GM21737 (cell line): ENCODE data around the gene MTG2.

ENCODE experiments used
- ATAC-seq: cut with Tn5 transposase; IDR thresholded peaks from one replicate; pipeline ENCODE4 v1.9.1; 2021; ENCODE audit warnings: mild to moderate bottlenecking, moderate library complexity; ENCODE audit not compliant: unreplicated experiment

The MTG2 gene

GRCh38 chr20:62202676-62203377 is 20.0 kb downstream of the MTG2 start:
- no peak for ATAC-seq

GRCh38 chr20:62203378-62204030 is 20.7 kb downstream of the MTG2 start:
- ATAC-seq: no peak

- no peak for ATAC-seq
Observed at GRCh38 chr20:62205618-62206387, 23.0 kb downstream of the MTG2 start.

- no peak for ATAC-seq
Observed at GRCh38 chr20:62206388-62206775, 23.6 kb downstream of the MTG2 start.

GRCh38 chr20:62208061-62208794 is 25.4 kb downstream of the MTG2 start:
- no peak for ATAC-seq

- no peak for ATAC-seq
Observed at GRCh38 chr20:62208795-62209755, 26.2 kb downstream of the MTG2 start.

GRCh38 chr20:62209850-62210495 is 27.1 kb downstream of the MTG2 start:
- no peak for ATAC-seq

GRCh38 chr20:62210496-62210855 is 27.6 kb downstream of the MTG2 start:
- no peak for ATAC-seq

- no peak for ATAC-seq
Observed at GRCh38 chr20:62211216-62211615, 28.4 kb downstream of the MTG2 start.

- ATAC-seq: no peak
Observed at GRCh38 chr20:62211769-62212288, 29.0 kb downstream of the MTG2 start.

GRCh38 chr20:62212299-62212698 is 29.5 kb downstream of the MTG2 start:
- no peak for ATAC-seq

GRCh38 chr20:62214067-62214466 is 31.2 kb downstream of the MTG2 start:
- ATAC-seq: no peak

- no peak for ATAC-seq
Observed at GRCh38 chr20:62215020-62215990, 32.5 kb downstream of the MTG2 start.

- ATAC-seq: no peak
Observed at GRCh38 chr20:62215991-62216635, 33.3 kb downstream of the MTG2 start.

- ATAC-seq: no peak
Observed at GRCh38 chr20:62216636-62217566, 34.1 kb downstream of the MTG2 start.

- no peak for ATAC-seq
Observed at GRCh38 chr20:62217913-62218773, 35.3 kb downstream of the MTG2 start.
